Measurements from ENCODE around the gene GLRX3.

DNA sequence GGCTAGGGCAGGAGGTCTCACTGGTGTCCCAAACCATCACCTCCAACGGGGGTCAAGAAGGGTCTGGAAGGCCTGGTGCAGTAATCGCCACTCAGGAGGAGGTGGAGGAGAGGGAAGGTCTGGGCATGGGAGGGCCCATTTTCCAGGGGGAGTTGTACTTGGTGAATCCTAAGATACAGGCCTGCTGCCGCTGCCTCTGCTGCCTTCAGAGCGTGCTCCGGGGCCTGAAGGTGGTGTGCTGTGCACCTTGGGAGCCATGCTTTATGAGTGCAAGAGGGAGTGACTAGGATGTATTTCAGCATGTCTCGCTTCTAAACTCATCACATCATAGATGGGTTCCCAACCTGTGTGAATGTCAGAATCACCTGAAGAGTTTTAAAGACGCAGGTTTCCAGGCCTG is 78.2 kb downstream of the GLRX3 start:
- TF ChIP-seq YY1 (IDR thresholded peaks at IDR 0.05; ENCODE audit: insufficient read depth, insufficient read length) (no peak), SUZ12 (IDR thresholded peaks at IDR 0.05; ENCODE audit: extremely low read depth, insufficient read depth, insufficient read length) (no peak)
